ENCODE measurements around the gene PADI1. TPM values are rescaled to one million over a fixed set of nuclear protein-coding genes. Genes with fewer than 3 reads are reported as not detected.

Gene PADI1
- total RNA-seq, 2 donors from 2014 or later: not detected

DNA sequence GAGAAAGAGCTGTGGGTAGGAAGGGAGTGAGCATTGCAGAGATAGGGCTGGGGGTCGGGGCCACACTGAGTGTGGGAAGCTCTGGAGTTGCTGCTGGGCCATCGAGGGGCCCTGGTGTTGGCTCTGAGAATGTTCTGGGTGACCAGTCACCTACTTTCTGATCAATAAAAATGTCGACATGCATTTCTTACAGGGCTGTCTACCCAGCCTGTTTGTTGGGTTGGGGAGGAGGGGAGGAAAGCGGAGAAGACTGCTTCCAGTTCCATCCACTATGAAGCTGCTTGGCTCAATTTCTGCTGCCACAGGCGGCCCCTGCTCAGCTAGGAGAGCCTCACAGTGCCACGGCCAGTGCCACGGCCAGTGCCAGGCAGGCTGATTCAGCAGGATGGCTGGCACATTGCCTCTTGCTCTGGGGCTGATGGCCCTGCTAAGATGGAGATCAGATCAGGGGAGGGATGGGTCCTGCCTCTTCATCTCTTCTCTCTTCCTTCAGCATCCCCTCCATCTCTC, 40.9 kb downstream of the PADI1 start:
- Mint-ChIP-seq H3K36me3 (ENCODE audit: low read depth) (no peaks in the 10 kb centered on the region), H3K4me1 (no peaks in the 10 kb centered on the region), H3K27me3 (peaks cover 14% of the 10 kb centered on the region), H3K9me3 (no peaks in the 10 kb centered on the region), H3K27ac (no peak overlapping the region), H3K4me3 (no peak overlapping the region)
- ATAC-seq (replicated peaks): no peak

DNA sequence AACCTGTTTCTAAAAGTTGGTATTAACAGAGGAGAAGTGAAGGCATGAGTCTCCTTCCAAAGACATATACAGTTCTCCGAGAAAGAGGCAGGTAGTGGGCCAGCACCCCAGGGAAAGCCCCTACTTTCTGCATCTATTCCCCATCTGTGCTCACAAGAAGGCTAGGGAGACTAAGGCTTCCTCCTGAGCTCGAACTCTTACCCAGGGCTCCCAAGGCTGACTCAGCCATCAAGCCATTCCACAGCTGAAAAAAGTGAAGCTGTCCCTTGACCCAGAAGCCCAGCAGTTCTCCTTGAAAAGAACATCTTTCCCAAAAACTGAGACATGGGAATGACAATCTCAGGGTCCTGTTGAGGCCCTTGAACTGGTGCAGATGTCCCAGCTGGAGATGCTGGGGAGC, 42.0 kb downstream of the PADI1 start:
- Mint-ChIP-seq H3K4me1 (no peaks in the 10 kb centered on the region), H3K36me3 (ENCODE audit: low read depth) (no peaks in the 10 kb centered on the region), H3K4me3 (no peak overlapping the region), H3K9me3 (no peaks in the 10 kb centered on the region), H3K27me3 (peaks cover 17% of the 10 kb centered on the region), H3K27ac (no peak overlapping the region)
- ATAC-seq (replicated peaks): no peak

DNA sequence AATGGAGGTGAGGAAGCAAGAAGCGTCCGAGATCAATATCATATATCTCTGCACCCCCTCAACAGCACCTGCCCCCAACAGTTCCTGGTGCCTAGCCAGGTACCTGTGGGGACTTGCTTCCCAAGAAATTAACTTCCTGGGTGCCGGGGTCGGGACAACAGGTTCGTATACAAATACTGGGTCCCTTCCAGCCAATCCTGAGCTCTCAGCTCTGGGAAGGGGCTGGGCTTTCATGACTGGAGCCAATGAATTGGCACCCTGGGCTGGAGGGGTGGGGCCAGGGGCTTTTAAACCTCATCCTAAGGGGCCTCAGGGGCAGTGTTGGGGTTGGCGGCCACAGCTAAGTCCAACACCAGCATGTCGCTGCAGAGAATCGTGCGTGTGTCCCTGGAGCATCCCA, 43.9 kb downstream of the PADI1 start, which contains the start of gene PADI3:
TSS of gene PADI3 (plus strand) at position 318 of the 400 bp plus-strand sequence. CDS start at position 358, 40 bp downstream.
- H3K4me3 Mint-ChIP-seq: no peak within 1 kb of the TSS
- no peak within 1 kb of the TSS for H3K27ac Mint-ChIP-seq
- peaks cover 17% of the 10 kb centered on the region for H3K27me3 Mint-ChIP-seq
- H3K4me1 Mint-ChIP-seq: no peaks in the 10 kb centered on the region
- H3K9me3 Mint-ChIP-seq: no peaks in the 10 kb centered on the region
- no peak for ATAC-seq (replicated peaks)
- H3K36me3 Mint-ChIP-seq (ENCODE audit: low read depth): no peaks in the 10 kb centered on the region

DNA sequence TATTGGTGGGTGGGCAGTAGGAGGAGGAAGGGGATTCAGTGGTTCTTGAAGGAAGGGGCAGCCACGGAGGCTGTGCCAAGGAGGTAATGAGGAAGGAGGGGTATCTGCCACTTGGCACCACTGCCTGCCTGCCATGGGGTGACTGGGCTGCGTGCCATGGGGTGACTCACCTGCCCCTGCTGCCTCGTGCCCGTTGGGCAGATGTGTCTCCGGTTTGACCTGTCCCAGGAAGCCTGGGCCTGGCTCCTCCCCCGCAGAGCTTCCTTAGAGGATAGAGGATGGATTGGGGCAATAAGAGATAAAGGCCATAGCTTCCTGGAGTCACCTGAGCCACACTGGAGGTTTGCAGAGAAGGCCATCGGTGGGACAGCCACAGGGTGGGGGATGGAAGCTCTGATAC, 45.7 kb downstream of the PADI1 start:
- Mint-ChIP-seq H3K9me3 (no peaks in the 10 kb centered on the region), H3K27ac (no peak overlapping the region), H3K4me3 (no peak overlapping the region), H3K36me3 (ENCODE audit: low read depth) (no peaks in the 10 kb centered on the region), H3K4me1 (no peaks in the 10 kb centered on the region), H3K27me3 (peaks cover 15% of the 10 kb centered on the region)
- no peak for ATAC-seq (replicated peaks)

DNA sequence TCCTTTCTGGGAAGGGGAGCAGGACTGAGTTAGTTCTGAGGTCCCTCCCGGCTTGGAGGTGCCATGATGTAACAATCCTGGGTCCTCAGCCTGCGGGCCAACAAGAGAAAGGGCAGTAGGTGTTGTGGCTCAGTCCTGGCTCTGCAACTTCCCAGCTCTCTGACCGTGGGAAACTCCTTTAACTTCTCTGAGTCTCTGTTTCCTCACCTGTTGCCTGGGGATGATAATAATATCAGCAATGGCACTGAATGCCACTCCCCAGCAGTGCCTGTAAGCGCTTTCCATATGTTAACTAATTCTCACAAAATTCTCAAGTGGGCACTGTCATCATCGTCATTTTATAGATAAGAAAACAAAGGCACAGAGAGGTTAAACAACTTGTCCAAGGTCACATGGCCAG, 46.3 kb downstream of the PADI1 start:
- Mint-ChIP-seq H3K27me3 (peaks cover 21% of the 10 kb centered on the region), H3K4me3 (no peak overlapping the region), H3K36me3 (ENCODE audit: low read depth) (no peaks in the 10 kb centered on the region), H3K27ac (no peak overlapping the region), H3K9me3 (no peaks in the 10 kb centered on the region), H3K4me1 (no peaks in the 10 kb centered on the region)
- no peak for ATAC-seq (replicated peaks)

DNA sequence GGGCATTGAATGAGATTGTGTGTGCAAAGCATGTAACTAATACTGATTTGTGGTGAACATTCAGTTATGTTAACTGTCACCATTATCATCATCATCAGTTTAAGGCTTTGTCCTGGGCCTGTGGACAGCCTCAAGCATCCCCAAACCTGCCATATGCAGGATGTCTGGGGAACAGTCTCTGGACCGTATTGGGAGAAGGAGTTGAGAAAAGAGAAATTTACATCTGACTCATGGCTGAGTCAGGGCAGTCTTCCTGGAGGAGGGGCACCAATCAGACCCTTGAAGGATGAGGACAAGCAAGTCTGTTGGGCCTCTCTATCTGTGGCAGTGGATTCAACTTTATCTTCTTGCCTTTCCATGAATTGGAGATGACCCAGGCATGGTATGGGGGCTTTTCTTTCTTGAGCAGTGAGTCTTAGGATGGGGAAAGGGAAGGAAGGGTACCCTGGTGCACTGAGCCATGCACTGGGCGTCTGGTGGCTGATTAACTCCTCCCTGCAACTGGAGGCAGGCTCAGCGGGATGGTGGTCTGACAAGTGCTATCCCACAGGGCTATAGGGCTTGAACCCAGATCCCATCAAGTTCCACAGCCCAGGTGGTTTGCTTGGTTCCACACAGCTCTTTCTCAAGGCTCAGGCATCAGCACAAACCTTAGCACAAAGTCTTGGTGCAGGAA, 46.9 kb downstream of the PADI1 start:
- Mint-ChIP-seq H3K27me3 (peaks cover 19% of the 10 kb centered on the region), H3K4me1 (no peaks in the 10 kb centered on the region), H3K27ac (no peak overlapping the region), H3K4me3 (no peak overlapping the region), H3K36me3 (ENCODE audit: low read depth) (no peaks in the 10 kb centered on the region), H3K9me3 (no peaks in the 10 kb centered on the region)
- ATAC-seq (replicated peaks): no peak

DNA sequence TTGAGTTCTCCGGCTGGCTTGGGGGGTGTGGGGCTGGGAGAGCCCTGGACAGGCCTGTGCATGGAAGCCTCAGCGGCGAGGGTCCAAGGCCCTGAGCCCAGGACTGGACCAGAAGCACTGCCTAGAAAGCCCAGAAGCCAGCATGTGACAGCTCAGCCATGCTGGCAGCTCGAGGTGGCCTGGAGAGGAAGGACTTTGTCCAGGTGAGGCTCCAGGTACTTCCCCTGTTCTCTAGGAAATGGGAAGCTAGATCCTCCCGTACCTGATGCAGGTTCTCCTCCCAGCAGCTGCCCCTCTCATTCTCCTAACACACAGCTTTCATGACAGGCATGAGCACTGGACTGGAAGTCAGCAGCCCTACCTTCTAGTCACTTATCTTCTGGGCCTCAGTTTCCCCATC, 50.4 kb downstream of the PADI1 start:
- peaks cover 22% of the 10 kb centered on the region for H3K27me3 Mint-ChIP-seq
- H3K4me1 Mint-ChIP-seq: no peaks in the 10 kb centered on the region
- no peak overlapping the region for H3K4me3 Mint-ChIP-seq
- no peak for ATAC-seq (replicated peaks)
- no peaks in the 10 kb centered on the region for H3K9me3 Mint-ChIP-seq
- no peak overlapping the region for H3K27ac Mint-ChIP-seq
- no peaks in the 10 kb centered on the region for H3K36me3 Mint-ChIP-seq (ENCODE audit: low read depth)

DNA sequence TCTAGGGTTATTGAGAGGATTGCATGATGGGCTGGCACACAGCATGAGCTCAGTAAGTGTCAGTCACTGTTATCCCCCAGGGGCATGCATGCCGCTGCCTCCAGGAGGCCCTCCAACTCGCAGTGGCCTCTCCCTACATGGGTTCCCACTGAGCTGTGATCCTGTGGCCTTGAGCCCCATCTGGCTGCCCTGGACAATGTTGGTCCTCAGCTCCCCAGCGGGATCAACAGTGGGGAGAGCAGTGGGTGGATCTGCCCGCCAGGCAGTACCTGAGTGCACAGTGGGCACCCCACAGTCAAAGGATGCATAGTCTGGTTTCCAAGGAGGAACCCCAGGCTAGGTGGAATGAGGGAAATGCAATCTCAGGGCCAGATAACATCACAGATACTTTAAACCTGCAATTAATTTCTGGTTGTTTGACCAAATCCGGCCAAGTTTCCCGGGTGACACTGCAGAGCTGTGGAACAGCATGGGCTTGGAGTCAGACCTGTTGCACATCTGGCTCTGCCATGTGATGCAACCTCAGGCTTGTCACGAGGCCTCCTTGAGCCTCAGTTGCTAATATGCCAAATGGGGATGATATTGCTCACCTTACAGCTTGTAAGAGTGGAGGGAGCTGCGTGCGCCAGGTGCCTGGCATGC, 53.3 kb downstream of the PADI1 start:
- Mint-ChIP-seq H3K27me3 (peaks cover 19% of the 10 kb centered on the region), H3K4me3 (no peak overlapping the region), H3K27ac (no peak overlapping the region), H3K36me3 (ENCODE audit: low read depth) (no peaks in the 10 kb centered on the region), H3K4me1 (no peaks in the 10 kb centered on the region), H3K9me3 (no peaks in the 10 kb centered on the region)
- no peak for ATAC-seq (replicated peaks)

DNA sequence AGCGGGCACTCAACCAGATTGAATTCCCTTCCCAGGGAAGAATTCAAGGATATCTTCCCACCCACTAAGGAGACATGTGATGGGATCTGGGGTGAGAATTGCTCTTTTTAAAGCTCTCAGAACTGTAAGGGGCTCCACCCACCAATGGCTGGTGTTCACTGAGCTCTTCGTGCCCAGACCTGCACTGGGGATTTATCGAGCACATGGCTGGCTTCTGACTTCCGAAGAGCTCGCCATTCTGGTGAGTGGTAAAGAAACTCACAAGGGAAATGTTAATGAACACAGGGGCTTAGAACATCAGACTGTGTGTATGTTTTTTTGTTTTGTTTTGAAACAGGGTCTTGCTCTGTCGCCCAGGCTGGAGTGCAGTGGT, 53.8 kb downstream of the PADI1 start:
- Mint-ChIP-seq H3K4me1 (no peaks in the 10 kb centered on the region), H3K27me3 (peaks cover 19% of the 10 kb centered on the region), H3K36me3 (ENCODE audit: low read depth) (no peaks in the 10 kb centered on the region), H3K27ac (no peak overlapping the region), H3K4me3 (no peak overlapping the region), H3K9me3 (no peaks in the 10 kb centered on the region)
- no peak for ATAC-seq (replicated peaks)

DNA sequence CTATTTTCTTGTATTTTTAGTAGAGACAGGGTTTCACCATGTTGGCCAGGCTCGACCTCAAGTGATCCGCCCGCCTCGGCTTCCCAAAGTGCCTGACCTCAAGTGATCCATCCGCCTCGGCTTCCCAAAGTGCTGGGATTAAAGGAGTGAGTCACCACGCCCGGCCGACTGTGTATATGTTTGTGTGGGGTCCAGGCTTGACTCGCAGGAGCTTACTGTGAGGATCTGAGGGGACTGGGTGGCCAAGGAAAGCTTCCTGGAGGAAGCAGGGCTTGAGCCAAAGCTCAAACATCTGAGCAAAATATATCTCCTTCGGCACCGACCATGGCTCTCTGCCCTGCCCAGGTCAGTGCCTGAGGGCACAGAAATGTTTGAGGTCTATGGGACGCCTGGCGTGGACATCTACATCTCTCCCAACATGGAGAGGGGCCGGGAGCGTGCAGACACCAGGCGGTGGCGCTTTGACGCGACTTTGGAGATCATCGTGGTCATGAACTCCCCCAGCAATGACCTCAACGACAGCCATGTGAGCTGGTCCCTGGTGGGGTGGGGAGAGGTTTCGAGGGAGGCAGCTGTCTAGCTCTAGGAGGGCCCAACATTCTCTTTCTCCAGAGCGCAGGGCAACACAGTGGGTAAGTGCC, 54.4 kb downstream of the PADI1 start:
- H3K36me3 Mint-ChIP-seq (ENCODE audit: low read depth): no peaks in the 10 kb centered on the region
- no peak overlapping the region for H3K27ac Mint-ChIP-seq
- H3K4me3 Mint-ChIP-seq: no peak overlapping the region
- H3K27me3 Mint-ChIP-seq: peaks cover 19% of the 10 kb centered on the region
- no peak for ATAC-seq (replicated peaks)
- H3K4me1 Mint-ChIP-seq: no peaks in the 10 kb centered on the region
- H3K9me3 Mint-ChIP-seq: no peaks in the 10 kb centered on the region

DNA sequence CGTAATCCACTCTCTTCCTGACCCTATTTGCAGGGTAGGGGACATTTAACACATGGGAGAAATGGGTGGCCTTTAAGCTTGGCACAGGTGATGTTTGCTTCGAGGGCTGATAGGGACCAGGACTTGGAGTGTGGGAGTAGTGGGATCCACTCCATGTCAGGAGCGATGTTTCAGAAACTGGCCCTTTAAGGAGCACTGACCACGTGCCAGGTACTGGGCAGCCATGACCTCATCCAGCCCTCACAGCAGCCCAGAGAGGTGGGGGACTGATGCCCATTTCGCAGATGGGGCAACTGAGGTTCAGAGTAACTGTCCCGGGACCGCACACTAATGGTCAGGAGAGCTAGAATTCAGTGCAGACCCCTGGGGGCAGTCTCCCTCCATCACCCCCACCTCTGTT, 55.3 kb downstream of the PADI1 start:
- no peak for ATAC-seq (replicated peaks)
- no peak overlapping the region for H3K27ac Mint-ChIP-seq
- no peaks in the 10 kb centered on the region for H3K36me3 Mint-ChIP-seq (ENCODE audit: low read depth)
- H3K4me3 Mint-ChIP-seq: no peak overlapping the region
- no peaks in the 10 kb centered on the region for H3K9me3 Mint-ChIP-seq
- no peaks in the 10 kb centered on the region for H3K4me1 Mint-ChIP-seq
- H3K27me3 Mint-ChIP-seq: peaks cover 19% of the 10 kb centered on the region

DNA sequence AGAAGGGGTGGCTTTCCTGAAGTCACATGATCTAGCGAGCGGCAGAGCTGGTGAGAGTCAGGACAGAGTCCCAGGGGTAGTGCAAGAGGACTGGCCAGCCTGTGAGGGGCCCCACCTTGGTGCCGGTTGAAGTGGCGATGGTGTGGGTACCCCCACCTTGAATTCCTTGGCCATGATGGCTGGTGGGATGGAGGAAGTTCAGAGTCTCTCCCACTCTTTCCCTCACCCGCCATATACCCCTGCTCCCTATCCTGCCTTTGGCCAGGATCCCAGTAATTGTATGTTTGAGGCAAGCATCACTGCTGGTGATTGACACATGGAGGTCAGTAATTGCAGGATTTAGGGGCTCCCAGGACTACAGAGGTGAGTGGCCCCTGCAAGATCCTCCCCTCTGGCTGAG, 55.8 kb downstream of the PADI1 start:
- ATAC-seq (replicated peaks): no peak
- H3K9me3 Mint-ChIP-seq: no peaks in the 10 kb centered on the region
- no peak overlapping the region for H3K27ac Mint-ChIP-seq
- H3K4me1 Mint-ChIP-seq: no peaks in the 10 kb centered on the region
- peaks cover 16% of the 10 kb centered on the region for H3K27me3 Mint-ChIP-seq
- no peaks in the 10 kb centered on the region for H3K36me3 Mint-ChIP-seq (ENCODE audit: low read depth)
- H3K4me3 Mint-ChIP-seq: no peak overlapping the region

DNA sequence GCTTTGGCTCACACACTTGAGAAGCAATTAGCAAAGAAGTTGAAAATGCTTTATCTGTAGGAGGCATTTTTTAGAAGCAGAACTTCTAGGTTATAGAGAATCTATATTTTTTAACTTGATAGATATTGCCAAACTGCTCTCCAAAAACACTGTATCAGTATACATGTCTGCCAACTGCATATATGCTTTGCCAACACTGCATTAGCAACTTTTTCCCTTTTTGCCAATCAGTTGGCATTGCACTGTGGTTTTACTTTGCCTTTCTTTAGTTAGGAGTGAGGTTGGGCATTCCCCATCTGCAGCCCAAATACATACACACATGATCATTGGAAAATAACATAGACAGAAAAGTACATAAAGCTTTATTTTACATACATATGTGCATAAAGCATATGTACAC, 59.0 kb downstream of the PADI1 start:
- H3K27me3 Mint-ChIP-seq: peaks cover 3% of the 10 kb centered on the region
- no peak overlapping the region for H3K27ac Mint-ChIP-seq
- H3K4me1 Mint-ChIP-seq: no peaks in the 10 kb centered on the region
- H3K9me3 Mint-ChIP-seq: no peaks in the 10 kb centered on the region
- no peak overlapping the region for H3K4me3 Mint-ChIP-seq
- H3K36me3 Mint-ChIP-seq (ENCODE audit: low read depth): no peaks in the 10 kb centered on the region
- ATAC-seq (replicated peaks): no peak

DNA sequence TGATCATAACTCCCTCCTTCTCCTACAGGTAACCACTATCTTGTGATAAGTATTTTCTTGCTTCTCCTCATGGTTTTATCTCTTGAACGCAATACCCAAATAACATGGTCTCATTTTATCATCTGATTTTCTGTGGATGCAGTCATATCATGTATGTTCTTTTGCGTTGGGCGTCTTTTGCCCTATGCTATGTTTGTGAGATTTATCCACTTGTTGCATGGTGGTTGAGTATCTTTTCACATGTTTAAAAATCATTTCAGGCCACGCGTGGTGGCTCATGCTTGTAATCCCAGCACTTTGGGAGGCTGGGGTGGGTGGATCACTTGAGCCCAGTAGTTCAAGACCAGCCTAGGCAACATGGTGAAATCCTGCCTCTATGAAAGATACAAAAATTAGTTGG, 59.5 kb downstream of the PADI1 start:
- ATAC-seq (replicated peaks): no peak

DNA sequence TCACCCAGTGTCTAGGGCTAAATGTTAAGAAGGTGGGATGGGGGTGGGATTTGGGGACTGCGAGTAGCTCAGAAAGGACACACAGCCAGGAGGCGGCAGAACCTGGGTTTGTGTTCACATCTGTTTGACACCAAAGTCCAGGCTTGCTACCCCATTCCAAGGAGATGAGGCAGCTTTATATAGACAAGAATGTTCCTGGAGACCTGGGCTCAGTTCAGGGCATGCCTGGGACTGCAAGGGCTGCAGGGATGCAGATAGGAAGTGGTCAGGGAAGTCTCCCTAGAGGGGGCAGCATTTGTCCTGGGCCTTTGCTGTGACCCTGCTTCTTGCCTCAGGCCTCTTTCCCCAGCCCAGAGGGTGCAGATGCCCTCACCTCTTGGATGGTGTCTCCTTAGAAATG, 60.2 kb downstream of the PADI1 start:
- Mint-ChIP-seq H3K4me1 (no peaks in the 10 kb centered on the region), H3K27me3 (peaks cover 3% of the 10 kb centered on the region), H3K9me3 (no peaks in the 10 kb centered on the region), H3K27ac (no peak overlapping the region), H3K36me3 (ENCODE audit: low read depth) (no peaks in the 10 kb centered on the region), H3K4me3 (no peak overlapping the region)
- ATAC-seq (replicated peaks): no peak

More for the DNA sequence above, 59.5 kb downstream of the PADI1 start:
- no peaks in the 10 kb centered on the region for H3K9me3 Mint-ChIP-seq
- H3K36me3 Mint-ChIP-seq (ENCODE audit: low read depth): no peaks in the 10 kb centered on the region
- peaks cover 3% of the 10 kb centered on the region for H3K27me3 Mint-ChIP-seq
- no peaks in the 10 kb centered on the region for H3K4me1 Mint-ChIP-seq
- H3K27ac Mint-ChIP-seq: no peak overlapping the region
- no peak overlapping the region for H3K4me3 Mint-ChIP-seq

Measured in activated T-helper 17 cell treated with anti-CD3 and anti-CD28 coated beads, Interleukin-2, amount 50 U/mL, for 72 hours (primary cell).